ENCODE data around the gene FOXN3. TPM values are rescaled to one million over a fixed set of nuclear protein-coding genes. Genes with fewer than 3 reads are reported as not detected.
A peak's percentile ranks its signal among the peaks of the same experiment; 100 is the strongest.

Gene FOXN3
- total RNA-seq, 1 experiment from 2014 or later, result 125 TPM

- no peak overlapping the region for H2BK5ac ChIP-seq (ENCODE audit: insufficient read length, low read length)
- H3T11ph ChIP-seq (ENCODE audit: low read length), result no peak overlapping the region
- no peak overlapping the region for H3K4ac ChIP-seq (ENCODE audit: low read depth, low read length)
- no peak overlapping the region for H2BK120ac ChIP-seq (ENCODE audit: low read depth, low read length, poor library complexity, severe bottlenecking)
- peaks cover 25% of the 10 kb centered on the region for H3K79me2 ChIP-seq (ENCODE audit: insufficient read depth, low read length)
- Mint-ChIP-seq H3K27ac (peak overlapping the region; percentile 2 to 41 (median 39); a peak in 3 of 7 replicates), H3K9me3 (no peaks in the 10 kb centered on the region), H3K36me3 (ENCODE audit: insufficient read depth in 1 of 3, low read depth in 3 of 3) (peaks cover 0 to 18% (median 5%) of the 10 kb centered on the region in 3 experiments; a peak in 3 of 7 replicates), H3K27me3 (ENCODE audit: low read depth) (no peaks in the 10 kb centered on the region), H3K4me3 (no peak overlapping the region), H3K4me1 (peaks cover 54 to 56% of the 10 kb centered on the region in 2 experiments)
- H4K20me1 ChIP-seq (ENCODE audit: control insufficient read depth, insufficient read depth, insufficient read length), result peaks cover 2% of the 10 kb centered on the region
- H2BK20ac ChIP-seq (ENCODE audit: low read depth, low read length, poor library complexity, severe bottlenecking), result no peak overlapping the region
- H2AFZ ChIP-seq (ENCODE audit: low read length), result no peak overlapping the region
- H2AK5ac ChIP-seq (ENCODE audit: insufficient read length, low read length), result no peak overlapping the region
- H2BK15ac ChIP-seq (ENCODE audit: low read depth, low read length), result no peak overlapping the region
- H3K9me3 ChIP-seq (ENCODE audit: control insufficient read depth, low read depth, low read length), result no peaks in the 10 kb centered on the region
- H4K5ac ChIP-seq (ENCODE audit: insufficient read length, low read depth, low read length), result no peak overlapping the region
- no peak overlapping the region for H3K14ac ChIP-seq (ENCODE audit: insufficient read depth, low read length)
- no CpG with 5 or more reads among the region's 5 CpGs for WGBS (ENCODE audit: extremely low coverage, insufficient read length, low lambda C conversion rate)
- no peak overlapping the region for H3K56ac ChIP-seq (ENCODE audit: insufficient read length, low read depth, low read length)
- no peak overlapping the region for H4K91ac ChIP-seq (ENCODE audit: insufficient read length, low read depth, low read length)
- H4K8ac ChIP-seq (replicated peaks; ENCODE audit: insufficient read length, low read depth, low read length), result no peak overlapping the region
- H3K79me1 ChIP-seq (ENCODE audit: insufficient read depth, low read depth, low read length, poor library complexity, severe bottlenecking), result peaks cover 10% of the 10 kb centered on the region
- no peak overlapping the region for H2BK12ac ChIP-seq (ENCODE audit: insufficient read length, low read depth, low read length)
- no peaks in the 10 kb centered on the region for H3K27me3 ChIP-seq (ENCODE audit: insufficient read depth, low read length)
- H3K23me2 ChIP-seq (ENCODE audit: insufficient read length, low read depth, low read length, poor library complexity, severe bottlenecking), result no peaks in the 10 kb centered on the region
- DNase-seq, result no peak
- no peak overlapping the region for H3K4me2 ChIP-seq (ENCODE audit: insufficient read depth, insufficient read length, low read length)
- peaks cover 24% of the 10 kb centered on the region for H3K4me1 ChIP-seq (ENCODE audit: insufficient read depth, low read length)
- TF ChIP-seq CTCF (conservative IDR thresholded peaks at IDR 0.05), result no peak
- H3K27ac ChIP-seq (ENCODE audit: insufficient read length, low read depth, low read length), result no peak overlapping the region
- no peak overlapping the region for H3K18ac ChIP-seq (ENCODE audit: insufficient read length, low read depth, low read length)
- H3K9ac ChIP-seq (ENCODE audit: extremely low read depth, insufficient read length, low read length), result no peak overlapping the region
- no peak overlapping the region for H3K23ac ChIP-seq (ENCODE audit: insufficient read length, low read depth, low read length)
These were observed 149.4 kb downstream of the FOXN3 start for GRCh38 chr14:89267656-89268055.
